Mammary epithelial cell (primary cell): Measurements from ENCODE around the gene PRSS38.

Experiments
- EZH2 ChIP-seq: IDR thresholded peaks from 2 replicates; pipeline ENCODE4 v1.6.1; 2012; ENCODE audit warnings: low read length, inconsistent platforms, borderline replicate concordance
- TF ChIP-seq, protein P1 (sequence below), 2 donors: IDR thresholded peaks in 1 of 2; conservative IDR thresholded peaks in 1 of 2; 2 replicates each; pipeline ENCODE4 v1.5.1; 2011 to 2012; ENCODE audit warnings: inconsistent platforms in 2 of 2, low read length in 2 of 2, mild to moderate bottlenecking in 2 of 2, control low read depth in 1 of 2, low read depth in 1 of 2; ENCODE audit not compliant: insufficient read depth in 1 of 2; ENCODE audit errors: extremely low read depth in 1 of 2

DNA sequence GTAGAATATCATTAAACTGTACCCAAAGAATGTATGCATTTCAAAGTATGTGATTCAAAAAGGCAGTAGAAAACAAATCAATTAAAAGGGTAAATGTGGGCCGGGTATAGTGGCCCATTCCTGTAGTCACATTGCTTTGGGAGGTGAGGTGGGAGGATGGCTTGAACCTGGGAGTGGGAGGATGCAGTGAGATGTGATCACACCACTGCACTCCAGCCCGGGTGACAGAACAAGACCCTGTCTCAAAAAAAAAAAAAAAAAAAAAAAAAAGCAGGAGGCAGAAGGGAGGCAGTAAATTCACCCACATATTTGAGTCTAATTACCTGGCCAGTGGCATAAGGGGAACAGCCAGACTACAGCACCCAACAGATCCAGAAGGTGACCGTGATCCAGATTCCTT, 17.9 kb upstream of the PRSS38 start:
- TF ChIP-seq, protein P1, sequence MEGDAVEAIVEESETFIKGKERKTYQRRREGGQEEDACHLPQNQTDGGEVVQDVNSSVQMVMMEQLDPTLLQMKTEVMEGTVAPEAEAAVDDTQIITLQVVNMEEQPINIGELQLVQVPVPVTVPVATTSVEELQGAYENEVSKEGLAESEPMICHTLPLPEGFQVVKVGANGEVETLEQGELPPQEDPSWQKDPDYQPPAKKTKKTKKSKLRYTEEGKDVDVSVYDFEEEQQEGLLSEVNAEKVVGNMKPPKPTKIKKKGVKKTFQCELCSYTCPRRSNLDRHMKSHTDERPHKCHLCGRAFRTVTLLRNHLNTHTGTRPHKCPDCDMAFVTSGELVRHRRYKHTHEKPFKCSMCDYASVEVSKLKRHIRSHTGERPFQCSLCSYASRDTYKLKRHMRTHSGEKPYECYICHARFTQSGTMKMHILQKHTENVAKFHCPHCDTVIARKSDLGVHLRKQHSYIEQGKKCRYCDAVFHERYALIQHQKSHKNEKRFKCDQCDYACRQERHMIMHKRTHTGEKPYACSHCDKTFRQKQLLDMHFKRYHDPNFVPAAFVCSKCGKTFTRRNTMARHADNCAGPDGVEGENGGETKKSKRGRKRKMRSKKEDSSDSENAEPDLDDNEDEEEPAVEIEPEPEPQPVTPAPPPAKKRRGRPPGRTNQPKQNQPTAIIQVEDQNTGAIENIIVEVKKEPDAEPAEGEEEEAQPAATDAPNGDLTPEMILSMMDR (conservative IDR thresholded peaks at IDR 0.05 in 1 of 2, IDR thresholded peaks at IDR 0.05 in 1 of 2; ENCODE audit: extremely low read depth in 1 of 2, insufficient read depth in 1 of 2, low read depth in 1 of 2, low read length in 2 of 2): no peak
- TF ChIP-seq EZH2: no peak
